ENCODE data around the gene ADAMTS3.

The ADAMTS3 gene

DNA sequence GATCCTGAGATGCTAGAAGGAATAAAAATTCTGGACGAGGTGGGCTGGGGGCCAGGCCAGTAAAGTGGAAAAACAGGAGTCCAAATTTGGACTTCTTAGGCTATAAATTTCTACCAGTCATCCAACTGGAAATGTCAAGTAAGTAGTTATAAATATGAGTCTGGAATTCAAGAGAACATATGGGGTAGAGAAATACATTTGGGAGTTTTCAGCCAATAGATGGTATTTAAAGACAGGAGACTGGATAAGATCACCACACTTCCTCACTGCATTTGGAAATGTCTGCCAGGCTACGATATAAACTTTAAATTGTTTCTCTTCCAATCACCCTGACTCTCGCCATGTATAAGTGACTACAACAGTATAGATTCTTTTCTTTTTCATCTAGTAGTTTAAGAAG, 294.8 kb downstream of the ADAMTS3 start:
- Histone ChIP-seq H3K18ac (ENCODE audit: low read length) (no peak overlapping the region), H3K14ac (ENCODE audit: low read length) (no peak overlapping the region), H3K79me1 (ENCODE audit: low read depth, low read length) (no peaks in the 10 kb centered on the region), H4K8ac (ENCODE audit: low read depth, low read length) (no peak overlapping the region), H2AK5ac (ENCODE audit: low read depth, low read length) (no peak overlapping the region), H2BK12ac (ENCODE audit: low read length) (no peak overlapping the region), H2AFZ (ENCODE audit: low read length) (no peak overlapping the region), H3K36me3 (replicated peaks in 1 of 2; ENCODE audit: control insufficient read depth in 2 of 2, insufficient read depth in 2 of 2, low read length in 2 of 2) (no peaks in the 10 kb centered on the region), H4K91ac (ENCODE audit: low read depth, low read length, poor library complexity) (no peak overlapping the region), H2BK15ac (ENCODE audit: low read length) (no peak overlapping the region), H2BK5ac (ENCODE audit: low read length) (no peak overlapping the region), H2BK120ac (ENCODE audit: low read depth, low read length) (no peak overlapping the region), H3K27me3 (ENCODE audit: control insufficient read depth in 3 of 3, insufficient read depth in 3 of 3, low read depth in 1 of 3, low read length in 3 of 3) (no peaks in the 10 kb centered on the region), H3K9ac (ENCODE audit: low read depth, low read length, poor library complexity) (no peak overlapping the region), H3K27ac (replicated peaks; ENCODE audit: low read length) (no peak overlapping the region), H3K4ac (ENCODE audit: low read length) (no peak overlapping the region), H3K4me2 (ENCODE audit: insufficient read depth, low read length, poor library complexity, severe bottlenecking) (no peak overlapping the region), H3K23ac (ENCODE audit: low read depth, low read length, poor library complexity) (no peak overlapping the region), H3K4me3 (ENCODE audit: low read length in 2 of 2) (no peak overlapping the region), H3K4me1 (ENCODE audit: control insufficient read depth in 2 of 2, insufficient read depth in 1 of 2, low read depth in 1 of 2, low read length in 2 of 2) (no peaks in the 10 kb centered on the region), H3K9me3 (replicated peaks in 1 of 2; ENCODE audit: control insufficient read depth in 2 of 2, insufficient read depth in 1 of 2, low read depth in 1 of 2, low read length in 2 of 2) (no peaks in the 10 kb centered on the region)
- no CpG with 5 or more reads among the region's 3 CpGs for WGBS, 2 donors (ENCODE audit: extremely low coverage in 2 of 2, insufficient read length in 2 of 2, insufficient replicate concordance in 1 of 2)
- no peak for DNase-seq (ENCODE audit: low spot score)

- H2AFZ ChIP-seq (ENCODE audit: low read length): no peak overlapping the region
- no peak overlapping the region for H2BK5ac ChIP-seq (ENCODE audit: low read length)
- no peak overlapping the region for H3K9ac ChIP-seq (ENCODE audit: low read depth, low read length, poor library complexity)
- H3K18ac ChIP-seq (ENCODE audit: low read length): no peak overlapping the region
- H3K23ac ChIP-seq (ENCODE audit: low read depth, low read length, poor library complexity): no peak overlapping the region
- DNase-seq (ENCODE audit: low spot score): no peak
- H2BK12ac ChIP-seq (ENCODE audit: low read length): no peak overlapping the region
- no peaks in the 10 kb centered on the region for H3K36me3 ChIP-seq (replicated peaks in 1 of 2; ENCODE audit: control insufficient read depth in 2 of 2, insufficient read depth in 2 of 2, low read length in 2 of 2)
- no peak overlapping the region for H2BK120ac ChIP-seq (ENCODE audit: low read depth, low read length)
- H2BK15ac ChIP-seq (ENCODE audit: low read length): no peak overlapping the region
- no peak overlapping the region for H3K27ac ChIP-seq (replicated peaks; ENCODE audit: low read length)
- H3K27me3 ChIP-seq (ENCODE audit: control insufficient read depth in 3 of 3, insufficient read depth in 3 of 3, low read depth in 1 of 3, low read length in 3 of 3): no peaks in the 10 kb centered on the region
- no peak overlapping the region for H3K4me3 ChIP-seq (ENCODE audit: low read length in 2 of 2)
- no peak overlapping the region for H4K8ac ChIP-seq (ENCODE audit: low read depth, low read length)
- H3K4me1 ChIP-seq (ENCODE audit: control insufficient read depth in 2 of 2, insufficient read depth in 1 of 2, low read depth in 1 of 2, low read length in 2 of 2): no peaks in the 10 kb centered on the region
- no peak overlapping the region for H3K4ac ChIP-seq (ENCODE audit: low read length)
- no CpG with 5 or more reads among the region's 1 CpG for WGBS, 2 donors (ENCODE audit: extremely low coverage in 2 of 2, insufficient read length in 2 of 2, insufficient replicate concordance in 1 of 2)
- no peak overlapping the region for H4K91ac ChIP-seq (ENCODE audit: low read depth, low read length, poor library complexity)
- no peak overlapping the region for H3K4me2 ChIP-seq (ENCODE audit: insufficient read depth, low read length, poor library complexity, severe bottlenecking)
- no peaks in the 10 kb centered on the region for H3K79me1 ChIP-seq (ENCODE audit: low read depth, low read length)
- H3K14ac ChIP-seq (ENCODE audit: low read length): no peak overlapping the region
- peaks cover 0 to 3% of the 10 kb centered on the region in 2 donors for H3K9me3 ChIP-seq (replicated peaks in 1 of 2; ENCODE audit: control insufficient read depth in 2 of 2, insufficient read depth in 1 of 2, low read depth in 1 of 2, low read length in 2 of 2)
- no peak overlapping the region for H2AK5ac ChIP-seq (ENCODE audit: low read depth, low read length)
Observed at GRCh38 chr4:72255269-72255668, 313.8 kb downstream of the ADAMTS3 start.

- Histone ChIP-seq H2AFZ (ENCODE audit: low read length) (no peak overlapping the region), H2BK15ac (ENCODE audit: low read length) (no peak overlapping the region), H4K91ac (ENCODE audit: low read depth, low read length, poor library complexity) (no peak overlapping the region), H3K18ac (ENCODE audit: low read length) (no peak overlapping the region), H3K4ac (ENCODE audit: low read length) (no peak overlapping the region), H3K4me3 (ENCODE audit: low read length in 2 of 2) (no peak overlapping the region), H3K27ac (replicated peaks; ENCODE audit: low read length) (no peak overlapping the region), H3K9me3 (replicated peaks in 1 of 2; ENCODE audit: control insufficient read depth in 2 of 2, insufficient read depth in 1 of 2, low read depth in 1 of 2, low read length in 2 of 2) (no peaks in the 10 kb centered on the region), H3K14ac (ENCODE audit: low read length) (no peak overlapping the region), H3K36me3 (replicated peaks in 1 of 2; ENCODE audit: control insufficient read depth in 2 of 2, insufficient read depth in 2 of 2, low read length in 2 of 2) (no peaks in the 10 kb centered on the region), H3K79me1 (ENCODE audit: low read depth, low read length) (no peaks in the 10 kb centered on the region), H3K4me2 (ENCODE audit: insufficient read depth, low read length, poor library complexity, severe bottlenecking) (no peak overlapping the region), H3K4me1 (ENCODE audit: control insufficient read depth in 2 of 2, insufficient read depth in 1 of 2, low read depth in 1 of 2, low read length in 2 of 2) (no peaks in the 10 kb centered on the region), H2BK5ac (ENCODE audit: low read length) (no peak overlapping the region), H3K27me3 (ENCODE audit: control insufficient read depth in 3 of 3, insufficient read depth in 3 of 3, low read depth in 1 of 3, low read length in 3 of 3) (no peaks in the 10 kb centered on the region), H3K9ac (ENCODE audit: low read depth, low read length, poor library complexity) (no peak overlapping the region), H4K8ac (ENCODE audit: low read depth, low read length) (no peak overlapping the region), H2AK5ac (ENCODE audit: low read depth, low read length) (no peak overlapping the region), H2BK12ac (ENCODE audit: low read length) (no peak overlapping the region), H2BK120ac (ENCODE audit: low read depth, low read length) (no peak overlapping the region), H3K23ac (ENCODE audit: low read depth, low read length, poor library complexity) (no peak overlapping the region)
- no CpG with 5 or more reads among the region's 3 CpGs for WGBS, 2 donors (ENCODE audit: extremely low coverage in 2 of 2, insufficient read length in 2 of 2, insufficient replicate concordance in 1 of 2)
- DNase-seq (ENCODE audit: low spot score): no peak
Observed at GRCh38 chr4:72243641-72244040, 325.4 kb downstream of the ADAMTS3 start.

DNA sequence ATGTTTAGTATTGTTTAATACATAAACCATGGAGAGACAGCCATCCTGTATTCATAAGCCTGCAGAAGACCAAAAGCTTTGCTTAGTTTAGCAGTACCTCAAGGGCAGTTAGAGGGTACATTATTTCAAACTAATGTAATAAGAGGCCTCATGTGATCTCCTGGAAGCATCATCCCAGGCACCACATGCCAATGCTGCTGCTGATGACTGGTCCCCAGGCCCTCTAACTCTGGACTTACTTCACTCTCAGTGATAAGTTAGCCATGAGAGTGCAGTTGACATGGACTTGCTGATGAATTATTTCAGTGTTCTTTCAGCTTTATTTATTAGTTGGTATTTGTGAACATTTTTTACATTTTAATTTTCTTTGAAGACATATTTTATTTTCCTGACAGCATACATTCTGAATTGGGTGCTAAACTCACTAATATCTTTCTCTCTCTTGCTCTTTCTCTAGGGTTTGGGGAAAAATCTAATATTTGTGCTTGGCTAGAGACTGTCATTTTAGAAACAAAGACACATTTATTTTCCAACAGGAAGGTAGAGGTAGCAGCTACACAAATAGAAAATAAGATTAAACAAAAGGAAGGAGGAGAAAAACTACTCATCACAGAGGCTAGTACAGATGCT, 329.4 kb downstream of the ADAMTS3 start:
- Histone ChIP-seq H3K14ac (ENCODE audit: low read length) (no peak overlapping the region), H3K18ac (ENCODE audit: low read length) (no peak overlapping the region), H3K9ac (ENCODE audit: low read depth, low read length, poor library complexity) (no peak overlapping the region), H2BK15ac (ENCODE audit: low read length) (no peak overlapping the region), H2BK12ac (ENCODE audit: low read length) (no peak overlapping the region), H4K91ac (ENCODE audit: low read depth, low read length, poor library complexity) (no peak overlapping the region), H3K79me1 (ENCODE audit: low read depth, low read length) (no peaks in the 10 kb centered on the region), H2BK120ac (ENCODE audit: low read depth, low read length) (no peak overlapping the region), H3K4ac (ENCODE audit: low read length) (no peak overlapping the region), H3K27me3 (ENCODE audit: control insufficient read depth in 3 of 3, insufficient read depth in 3 of 3, low read depth in 1 of 3, low read length in 3 of 3) (no peaks in the 10 kb centered on the region), H3K23ac (ENCODE audit: low read depth, low read length, poor library complexity) (no peak overlapping the region), H3K4me3 (ENCODE audit: low read length in 2 of 2) (no peak overlapping the region), H3K27ac (replicated peaks; ENCODE audit: low read length) (no peak overlapping the region), H3K36me3 (replicated peaks in 1 of 2; ENCODE audit: control insufficient read depth in 2 of 2, insufficient read depth in 2 of 2, low read length in 2 of 2) (no peaks in the 10 kb centered on the region), H2AK5ac (ENCODE audit: low read depth, low read length) (no peak overlapping the region), H4K8ac (ENCODE audit: low read depth, low read length) (no peak overlapping the region), H2BK5ac (ENCODE audit: low read length) (no peak overlapping the region), H3K9me3 (replicated peaks in 1 of 2; ENCODE audit: control insufficient read depth in 2 of 2, insufficient read depth in 1 of 2, low read depth in 1 of 2, low read length in 2 of 2) (no peaks in the 10 kb centered on the region), H3K4me1 (ENCODE audit: control insufficient read depth in 2 of 2, insufficient read depth in 1 of 2, low read depth in 1 of 2, low read length in 2 of 2) (no peaks in the 10 kb centered on the region), H2AFZ (ENCODE audit: low read length) (no peak overlapping the region), H3K4me2 (ENCODE audit: insufficient read depth, low read length, poor library complexity, severe bottlenecking) (no peak overlapping the region)
- DNase-seq (ENCODE audit: low spot score): no peak
